T1000 (cell line): ENCODE measurements around the gene TTC8.

Source experiments
- DNase-seq: peaks from one replicate; lab custom pipeline; 2025; ENCODE audit warnings: mixed read lengths; lab: John Stamatoyannopoulos, UW

TTC8 gene

GRCh38 chr14:88868558-88869159, 44.2 kb downstream of the TTC8 start:
- DNase-seq, result no peak

GRCh38 chr14:88870777-88871176, 46.3 kb downstream of the TTC8 start:
- no peak for DNase-seq

GRCh38 chr14:88871429-88871828, 47.0 kb downstream of the TTC8 start:
- no peak for DNase-seq

- DNase-seq, result no peak
Observed at GRCh38 chr14:88872976-88873375, 48.5 kb downstream of the TTC8 start.

DNA sequence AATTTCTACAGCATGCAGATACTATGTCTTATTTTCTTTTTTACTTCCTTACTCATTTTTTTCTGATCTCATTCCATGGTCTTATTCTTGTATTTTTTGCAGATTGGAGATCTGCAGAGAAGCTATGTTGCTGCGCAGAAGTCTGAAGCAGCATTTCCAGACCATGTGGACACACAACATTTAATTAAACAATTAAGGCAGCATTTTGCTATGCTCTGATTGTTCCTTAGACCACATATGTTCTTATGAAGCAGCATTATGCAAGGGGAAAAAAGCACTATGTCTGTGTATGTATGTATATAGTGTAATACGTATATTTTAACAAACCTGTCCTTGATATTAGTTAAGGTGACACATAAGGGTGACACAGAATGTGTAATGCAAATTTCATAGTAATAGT, 52.7 kb downstream of the TTC8 start:
- DNase-seq, result no peak

- peak; percentile 2 for DNase-seq
Observed at GRCh38 chr14:88879022-88879421, 54.6 kb downstream of the TTC8 start.

DNA sequence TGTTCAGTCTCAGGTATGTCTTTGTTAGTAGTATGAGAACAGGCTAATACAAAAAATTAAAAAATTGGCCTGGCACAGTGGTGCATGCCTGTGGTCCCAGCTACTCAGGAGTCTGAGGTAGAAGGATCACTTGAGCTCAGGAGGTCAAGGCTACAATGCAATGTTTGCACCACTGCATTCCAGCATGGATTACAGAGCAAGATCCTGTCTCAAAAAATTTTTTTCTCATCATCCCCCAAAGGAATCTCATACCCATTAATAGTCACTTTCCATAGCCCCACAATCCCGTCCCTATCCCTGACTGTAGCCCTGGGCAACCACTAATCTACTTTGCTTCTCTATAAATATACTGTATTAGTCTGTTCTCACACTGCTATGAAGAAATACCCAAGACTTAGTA, 57.8 kb downstream of the TTC8 start:
- no peak for DNase-seq

- peak; percentile 35 for DNase-seq
Observed at GRCh38 chr14:88895116-88895515, 70.7 kb downstream of the TTC8 start.

DNA sequence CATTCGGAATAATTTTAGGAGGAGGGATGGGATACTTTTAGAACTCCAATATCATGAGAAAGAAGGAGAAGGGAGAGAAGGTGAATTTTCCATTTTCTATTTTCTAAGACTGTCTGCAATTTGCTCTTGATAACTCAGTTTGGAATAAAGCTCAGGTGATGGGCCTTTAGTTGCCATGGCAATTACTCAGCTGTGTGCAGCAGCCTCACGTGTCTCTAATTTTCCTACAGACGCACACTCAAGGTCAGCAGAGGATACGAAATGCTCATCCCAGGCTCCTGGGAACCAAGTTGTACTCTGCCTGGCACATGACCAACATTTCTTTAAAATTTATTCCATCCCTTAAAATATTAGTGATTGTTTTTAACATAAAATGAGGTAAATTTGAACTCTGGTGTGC, 76.7 kb downstream of the TTC8 start:
- no peak for DNase-seq

DNA sequence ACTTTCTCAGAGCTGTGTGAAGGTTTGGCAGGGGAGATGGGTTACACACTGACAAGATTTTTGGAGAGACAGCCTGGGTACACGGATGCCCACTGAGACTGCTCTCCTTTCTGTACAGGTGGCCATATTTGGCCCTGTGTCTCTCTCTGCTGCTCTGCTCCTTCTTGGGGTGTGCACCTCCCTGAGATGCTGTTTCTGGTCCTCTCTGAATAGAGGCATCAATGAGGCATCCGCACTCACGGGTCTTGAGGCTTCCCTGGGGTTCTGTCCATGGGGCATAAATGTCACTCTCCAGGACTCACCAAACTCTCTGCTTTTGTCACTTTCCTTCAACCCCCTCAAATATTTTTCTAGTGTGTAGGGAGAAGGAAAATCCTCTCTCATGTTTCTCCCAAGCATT, 77.5 kb downstream of the TTC8 start:
- DNase-seq, result no peak

- DNase-seq, result no peak
Observed at GRCh38 chr14:88902850-88903249, 78.4 kb downstream of the TTC8 start.

DNA sequence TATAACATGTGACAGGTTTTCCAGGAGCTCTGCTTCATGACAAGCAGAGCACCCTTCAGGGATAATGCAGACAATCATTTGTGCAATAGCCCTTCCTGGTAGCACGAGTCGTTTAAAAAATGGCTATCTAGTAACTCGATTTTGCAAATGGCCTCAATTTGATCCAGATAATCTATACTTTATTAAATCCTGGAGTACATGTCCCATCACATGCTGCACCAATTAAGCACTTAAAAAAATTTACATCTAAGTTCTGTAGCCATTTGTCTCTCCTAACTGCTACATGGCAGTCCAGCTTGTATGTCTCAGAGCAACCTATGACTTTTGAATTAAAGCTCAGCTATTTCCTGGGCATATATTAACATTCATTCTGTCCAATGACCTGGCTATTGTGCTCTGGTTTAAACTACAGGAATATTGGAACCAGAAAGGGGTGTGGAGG, 79.8 kb downstream of the TTC8 start:
- no peak for DNase-seq

- no peak for DNase-seq
Observed at GRCh38 chr14:88904864-88905263, 80.4 kb downstream of the TTC8 start.

- no peak for DNase-seq
Observed at GRCh38 chr14:88908216-88908615, 83.8 kb downstream of the TTC8 start.

- no peak for DNase-seq
Observed at GRCh38 chr14:88910386-88910785, 85.9 kb downstream of the TTC8 start.

- DNase-seq, result no peak
Observed at GRCh38 chr14:88911809-88912208, 87.4 kb downstream of the TTC8 start.

DNA sequence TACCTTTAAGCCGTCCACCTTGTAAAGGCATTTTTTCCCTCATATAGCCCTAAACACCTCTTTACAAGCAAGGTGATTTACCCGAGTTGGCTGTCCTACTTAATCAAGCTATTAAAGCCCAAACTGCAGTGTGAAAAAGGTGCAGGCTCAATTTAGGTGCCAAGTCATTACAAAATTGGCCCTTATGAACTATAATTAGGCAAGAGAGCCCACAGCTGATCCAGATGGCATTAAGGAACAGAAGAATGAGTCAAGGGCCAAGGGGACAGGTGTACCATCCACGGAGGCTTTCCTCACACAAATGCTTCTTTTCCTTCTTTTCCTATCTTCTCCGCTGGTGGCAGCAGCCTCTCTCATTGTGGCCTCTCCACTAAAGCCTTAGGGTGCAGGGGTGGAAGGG, 90.5 kb downstream of the TTC8 start:
- no peak for DNase-seq

GRCh38 chr14:88919502-88919901, 95.1 kb downstream of the TTC8 start:
- no peak for DNase-seq
